ENCODE data around the gene BEST1.
A peak's percentile ranks its signal among the peaks of the same experiment; 100 is the strongest.

The BEST1 gene

DNA sequence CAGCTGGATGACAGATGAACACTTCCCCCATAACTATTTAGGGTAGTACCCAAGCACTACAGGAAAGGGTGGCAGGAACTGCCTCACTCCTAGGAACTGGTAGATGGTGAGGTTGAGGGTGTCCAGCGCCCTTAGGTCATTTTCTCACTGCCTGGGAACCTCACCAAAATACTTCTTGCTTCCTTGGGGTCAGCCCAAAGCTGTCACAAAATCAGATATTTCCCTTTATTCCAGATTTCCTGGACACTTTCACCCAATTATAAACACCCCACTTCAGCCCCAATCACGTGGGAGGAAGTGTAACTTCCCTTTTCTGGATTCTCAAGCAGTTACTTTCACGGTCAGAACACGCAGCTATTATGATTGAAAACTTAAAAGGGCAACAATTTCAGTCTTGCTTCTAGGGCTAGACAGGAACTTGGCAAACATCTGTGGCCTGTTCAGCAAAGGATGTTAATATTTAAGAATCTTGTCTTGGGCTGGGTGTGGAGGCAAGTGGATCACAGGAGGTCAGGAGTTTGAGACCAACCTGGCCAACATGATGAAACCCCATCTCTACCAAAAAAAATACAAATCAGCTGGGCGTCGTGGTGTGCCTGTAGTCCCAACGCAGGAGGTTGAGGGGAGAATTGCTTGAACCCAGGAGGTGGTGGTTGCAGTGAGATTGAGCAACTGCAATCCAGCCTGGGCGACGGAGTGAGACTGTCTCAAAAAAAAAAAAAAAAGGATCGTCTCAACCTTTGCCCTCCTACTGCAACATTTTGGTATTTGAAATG is 13.3 kb downstream of the BEST1 start:
- TF ChIP-seq, protein P1, sequence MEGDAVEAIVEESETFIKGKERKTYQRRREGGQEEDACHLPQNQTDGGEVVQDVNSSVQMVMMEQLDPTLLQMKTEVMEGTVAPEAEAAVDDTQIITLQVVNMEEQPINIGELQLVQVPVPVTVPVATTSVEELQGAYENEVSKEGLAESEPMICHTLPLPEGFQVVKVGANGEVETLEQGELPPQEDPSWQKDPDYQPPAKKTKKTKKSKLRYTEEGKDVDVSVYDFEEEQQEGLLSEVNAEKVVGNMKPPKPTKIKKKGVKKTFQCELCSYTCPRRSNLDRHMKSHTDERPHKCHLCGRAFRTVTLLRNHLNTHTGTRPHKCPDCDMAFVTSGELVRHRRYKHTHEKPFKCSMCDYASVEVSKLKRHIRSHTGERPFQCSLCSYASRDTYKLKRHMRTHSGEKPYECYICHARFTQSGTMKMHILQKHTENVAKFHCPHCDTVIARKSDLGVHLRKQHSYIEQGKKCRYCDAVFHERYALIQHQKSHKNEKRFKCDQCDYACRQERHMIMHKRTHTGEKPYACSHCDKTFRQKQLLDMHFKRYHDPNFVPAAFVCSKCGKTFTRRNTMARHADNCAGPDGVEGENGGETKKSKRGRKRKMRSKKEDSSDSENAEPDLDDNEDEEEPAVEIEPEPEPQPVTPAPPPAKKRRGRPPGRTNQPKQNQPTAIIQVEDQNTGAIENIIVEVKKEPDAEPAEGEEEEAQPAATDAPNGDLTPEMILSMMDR (IDR thresholded peaks at IDR 0.05; ENCODE audit: low read depth, low read length) = no peak
- DNase-seq (ENCODE audit: low read depth in 2 of 2) = peak; percentile 89 to 91
- H3K4me3 ChIP-seq (replicated peaks in 1 of 2; ENCODE audit: low read depth in 2 of 2, low read length in 2 of 2) = peak overlapping the region; percentile 85 to 98

- peak overlapping the region; percentile 85 to 98 for H3K4me3 ChIP-seq (replicated peaks in 1 of 2; ENCODE audit: low read depth in 2 of 2, low read length in 2 of 2)
- TF ChIP-seq, protein P1 (IDR thresholded peaks at IDR 0.05; ENCODE audit: low read depth, low read length) = no peak
- no peak for DNase-seq (ENCODE audit: low read depth in 2 of 2)
Observed at GRCh38 chr11:61964058-61964665, 14.0 kb downstream of the BEST1 start.

GRCh38 chr11:61964666-61965271 is 14.6 kb downstream of the BEST1 start:
- peak; percentile 20 to 27 for DNase-seq (ENCODE audit: low read depth in 2 of 2)
- peak overlapping the region; percentile 85 to 98 for H3K4me3 ChIP-seq (replicated peaks in 1 of 2; ENCODE audit: low read depth in 2 of 2, low read length in 2 of 2)

DNA sequence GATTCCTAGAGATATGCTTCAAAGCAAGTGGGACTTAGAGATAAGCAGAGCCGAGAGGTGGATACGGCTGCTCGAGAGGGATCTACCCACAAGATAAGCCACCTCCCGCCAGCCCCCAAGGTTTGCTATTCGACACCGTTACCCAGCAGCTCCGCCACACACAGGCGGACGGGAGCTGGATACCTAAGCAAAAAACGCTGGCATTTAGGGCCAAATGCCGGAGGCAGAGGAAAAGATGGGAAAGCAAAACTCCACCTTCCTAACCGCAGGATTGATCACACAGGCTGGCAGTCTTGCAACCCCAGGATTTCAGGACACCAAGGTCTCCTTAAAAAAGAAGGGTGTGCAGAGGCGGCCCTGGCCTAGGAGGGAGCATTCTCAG is 16.6 kb downstream of the BEST1 start:
- DNase-seq (ENCODE audit: low read depth in 2 of 2) = peak; percentile 39 to 52
- H3K4me3 ChIP-seq (replicated peaks in 1 of 2; ENCODE audit: low read depth in 2 of 2, low read length in 2 of 2) = peak overlapping the region; percentile 85 to 98
- TF ChIP-seq, protein P1 (IDR thresholded peaks at IDR 0.05; ENCODE audit: low read depth, low read length) = no peak

- H3K4me3 ChIP-seq (replicated peaks in 1 of 2; ENCODE audit: low read depth in 2 of 2, low read length in 2 of 2) = peak within 1 kb of the TSS; percentile 85 to 98
- TF ChIP-seq, protein P1 (IDR thresholded peaks at IDR 0.05; ENCODE audit: low read depth, low read length) = no peak
- DNase-seq (ENCODE audit: low read depth in 2 of 2) = peak; percentile 93 to 97
Observed at GRCh38 chr11:61967116-61967923, 17.2 kb downstream of the BEST1 start, which contains the start of gene FTH1. Gene FTH1 (minus strand): TSS chr11:61967634. CDS start chr11:61967425, 209 bp downstream.

- TF ChIP-seq, protein P1 (IDR thresholded peaks at IDR 0.05; ENCODE audit: low read depth, low read length) = no peak
- DNase-seq (ENCODE audit: low read depth in 2 of 2) = peak; percentile 36 to 45
- H3K4me3 ChIP-seq (replicated peaks in 1 of 2; ENCODE audit: low read depth in 2 of 2, low read length in 2 of 2) = peak overlapping the region; percentile 85 to 98
Observed at GRCh38 chr11:61967924-61968757, 18.0 kb downstream of the BEST1 start.

All from cardiac fibroblast (primary cell).